ENCODE measurements around the gene ADGRA3.

DNA sequence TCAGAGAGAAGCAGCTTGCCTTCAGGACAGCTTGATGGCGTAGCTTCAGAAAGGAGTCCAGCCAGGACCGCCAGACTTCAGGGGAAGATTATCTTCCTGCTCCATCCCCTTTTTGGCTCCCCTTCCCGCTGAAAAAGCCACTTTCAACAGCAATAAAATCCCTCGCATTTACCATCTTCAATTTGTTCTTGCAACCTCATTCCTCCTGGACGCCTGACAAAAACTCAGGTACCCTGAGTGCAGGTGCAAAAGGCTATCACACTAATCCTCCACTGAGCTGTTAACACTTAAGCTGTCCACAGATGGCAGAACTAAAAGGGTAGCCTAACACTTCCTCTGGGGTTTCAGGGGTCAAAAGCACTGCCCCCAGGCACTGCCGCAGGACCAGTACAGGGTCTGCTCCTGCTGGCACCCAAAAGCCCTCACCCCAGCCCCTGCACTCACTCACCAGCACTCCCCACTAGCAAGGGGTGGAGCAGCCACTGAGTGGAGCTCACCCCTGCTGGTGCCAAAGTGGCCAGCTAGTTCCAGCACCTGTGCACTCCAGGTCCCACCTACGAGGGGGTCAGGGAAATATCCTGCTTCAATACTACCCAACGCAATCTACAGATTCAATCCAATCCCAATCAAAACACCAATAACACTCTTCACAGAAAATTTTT is 145.8 kb downstream of the ADGRA3 start:
- TF ChIP-seq YY1 (IDR thresholded peaks at IDR 0.05; ENCODE audit: low read depth) = no peak
- no peak for TF ChIP-seq ZBTB7A (IDR thresholded peaks at IDR 0.05; ENCODE audit: low read depth)
- TF ChIP-seq USF1 (IDR thresholded peaks at IDR 0.05) = no peak
- no peak for TF ChIP-seq EP300 (IDR thresholded peaks at IDR 0.05; ENCODE audit: borderline replicate concordance)
- TF ChIP-seq, protein P1, sequence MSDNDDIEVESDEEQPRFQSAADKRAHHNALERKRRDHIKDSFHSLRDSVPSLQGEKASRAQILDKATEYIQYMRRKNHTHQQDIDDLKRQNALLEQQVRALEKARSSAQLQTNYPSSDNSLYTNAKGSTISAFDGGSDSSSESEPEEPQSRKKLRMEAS (IDR thresholded peaks at IDR 0.05) = no peak
- no peak for TF ChIP-seq NFIC (IDR thresholded peaks at IDR 0.05)
- no peak for TF ChIP-seq EGR1 (IDR thresholded peaks at IDR 0.05)
- TF ChIP-seq RAD21 (IDR thresholded peaks at IDR 0.05; ENCODE audit: low read depth) = no peak
- TF ChIP-seq CREB1 (IDR thresholded peaks at IDR 0.05; ENCODE audit: low read depth) = no peak
- TF ChIP-seq TAF1 (IDR thresholded peaks at IDR 0.05; ENCODE audit: low read depth) = no peak
- TF ChIP-seq, protein P2, sequence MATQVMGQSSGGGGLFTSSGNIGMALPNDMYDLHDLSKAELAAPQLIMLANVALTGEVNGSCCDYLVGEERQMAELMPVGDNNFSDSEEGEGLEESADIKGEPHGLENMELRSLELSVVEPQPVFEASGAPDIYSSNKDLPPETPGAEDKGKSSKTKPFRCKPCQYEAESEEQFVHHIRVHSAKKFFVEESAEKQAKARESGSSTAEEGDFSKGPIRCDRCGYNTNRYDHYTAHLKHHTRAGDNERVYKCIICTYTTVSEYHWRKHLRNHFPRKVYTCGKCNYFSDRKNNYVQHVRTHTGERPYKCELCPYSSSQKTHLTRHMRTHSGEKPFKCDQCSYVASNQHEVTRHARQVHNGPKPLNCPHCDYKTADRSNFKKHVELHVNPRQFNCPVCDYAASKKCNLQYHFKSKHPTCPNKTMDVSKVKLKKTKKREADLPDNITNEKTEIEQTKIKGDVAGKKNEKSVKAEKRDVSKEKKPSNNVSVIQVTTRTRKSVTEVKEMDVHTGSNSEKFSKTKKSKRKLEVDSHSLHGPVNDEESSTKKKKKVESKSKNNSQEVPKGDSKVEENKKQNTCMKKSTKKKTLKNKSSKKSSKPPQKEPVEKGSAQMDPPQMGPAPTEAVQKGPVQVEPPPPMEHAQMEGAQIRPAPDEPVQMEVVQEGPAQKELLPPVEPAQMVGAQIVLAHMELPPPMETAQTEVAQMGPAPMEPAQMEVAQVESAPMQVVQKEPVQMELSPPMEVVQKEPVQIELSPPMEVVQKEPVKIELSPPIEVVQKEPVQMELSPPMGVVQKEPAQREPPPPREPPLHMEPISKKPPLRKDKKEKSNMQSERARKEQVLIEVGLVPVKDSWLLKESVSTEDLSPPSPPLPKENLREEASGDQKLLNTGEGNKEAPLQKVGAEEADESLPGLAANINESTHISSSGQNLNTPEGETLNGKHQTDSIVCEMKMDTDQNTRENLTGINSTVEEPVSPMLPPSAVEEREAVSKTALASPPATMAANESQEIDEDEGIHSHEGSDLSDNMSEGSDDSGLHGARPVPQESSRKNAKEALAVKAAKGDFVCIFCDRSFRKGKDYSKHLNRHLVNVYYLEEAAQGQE (IDR thresholded peaks at IDR 0.05; ENCODE audit: low read depth) = no peak

Measured in Ishikawa (cell line).